Panc1 (cell line): Measurements from ENCODE around the gene SLC38A9. TPM values are rescaled to one million over a fixed set of nuclear protein-coding genes. Genes with fewer than 3 reads are reported as not detected.
A peak's percentile ranks its signal among the peaks of the same experiment; 100 is the strongest.

Source experiments
- ATAC-seq: fragments of 200-7000 bp; cut with Tn5 transposase; 2 replicates; pipeline ENCODE4 v1.9.1; 2020; ENCODE audit warnings: mild to moderate bottlenecking, moderate library complexity
- BruUV-seq: library from RNA; stranded (reverse); fragments of 400-500 nt; replicated peaks from 2 replicates; lab custom pipeline; 2021; lab: Mats Ljungman, UMichigan
- CTCF ChIA-PET: fragments of 300-600 bp; sonication (Branson Sonifier 250); formaldehyde crosslinking; loops from one replicate; lab custom pipeline; 2022; ENCODE audit warnings: antibody characterized with exemption; lab: Charles Lee
- POLR2A ChIA-PET: fragments of 300-600 bp; sonication (Branson Sonifier 250); formaldehyde crosslinking; loops from one replicate; lab custom pipeline; 2022; ENCODE audit warnings: antibody characterized with exemption; lab: Charles Lee
- DNase-seq: peaks from one replicate; pipeline ENCODE4 v3.0.0-alpha.2; 2010; ENCODE audit warnings: low read depth, low spot score
- H3K27ac ChIP-seq: 2 replicates; pipeline ENCODE4 v1.5.1; 2011; ENCODE audit warnings: mild to moderate bottlenecking, low read length, inconsistent platforms
- H3K27me3 ChIP-seq: fragments of 200-500 bp; sonication (Bioruptor generic); 2 replicates; pipeline ENCODE4 v1.6.0; 2014; ENCODE audit warnings: low read length, inconsistent platforms; ENCODE audit not compliant: control insufficient read depth, insufficient read depth
- H3K36me3 ChIP-seq: fragments of 200-500 bp; sonication (Bioruptor generic); 2 replicates; pipeline ENCODE4 v1.5.1; 2014; ENCODE audit warnings: inconsistent platforms, mild to moderate bottlenecking, low read length, moderate library complexity; ENCODE audit not compliant: control insufficient read depth, insufficient read depth
- H3K4me1 ChIP-seq: 2 replicates; pipeline ENCODE4 v1.5.1; 2011; ENCODE audit warnings: inconsistent platforms, mild to moderate bottlenecking, low read length, moderate library complexity; ENCODE audit not compliant: control insufficient read depth, insufficient read depth
- H3K4me3 ChIP-seq, 2 experiments: 2 replicates each; pipeline ENCODE4 v1.5.1; 2011 to 2012; ENCODE audit warnings: low read depth in 2 of 2, low read length in 2 of 2, mild to moderate bottlenecking in 2 of 2, inconsistent platforms in 1 of 2, moderate library complexity in 1 of 2
- H3K9me3 ChIP-seq: fragments of 200-500 bp; sonication (Bioruptor generic); 2 replicates; pipeline ENCODE4 v1.5.1; 2014; ENCODE audit warnings: low read depth, mild to moderate bottlenecking, inconsistent platforms, low read length, moderate library complexity; ENCODE audit not compliant: control insufficient read depth, insufficient read depth
- POLR2AphosphoS5 ChIP-seq: IDR thresholded peaks from 2 replicates; pipeline ENCODE4 v1.6.1; 2012; ENCODE audit warnings: mild to moderate bottlenecking, low read depth, low read length, moderate library complexity
- REST ChIP-seq, 2 experiments: IDR thresholded peaks; 2 replicates each; pipeline ENCODE4 v1.6.1; 2011 to 2012; ENCODE audit warnings: low read depth in 2 of 2, control low read depth in 1 of 2, low read length in 1 of 2, mild to moderate bottlenecking in 1 of 2, moderate library complexity in 1 of 2; ENCODE audit not compliant: insufficient read depth in 1 of 2
- SIN3A ChIP-seq: IDR thresholded peaks from 2 replicates; pipeline ENCODE4 v1.6.1; 2012; ENCODE audit warnings: low read depth, mild to moderate bottlenecking, low read length, moderate library complexity, borderline replicate concordance; ENCODE audit not compliant: insufficient read depth
- TCF7L2 ChIP-seq: IDR thresholded peaks from 2 replicates; pipeline ENCODE4 v1.6.1; 2011; ENCODE audit warnings: mild to moderate bottlenecking, low read depth, low read length, inconsistent platforms
- in situ Hi-C: cut with HindIII; loops from 2 replicates; pipeline ENCODE4 v1.10.0; 2016; ENCODE audit warnings: low sequenced_read_pairs, low pct_unique_long_range_greater_than_20kb
- intact Hi-C: fragments of 100-400 bp; cut with micrococcal nuclease; formaldehyde crosslinking; loops from one replicate; pipeline ENCODE4 v1.10.0; 2022; ENCODE audit not compliant: unreplicated experiment
- total RNA-seq: library from RNA; stranded (reverse); gene quantifications from one replicate; pipeline ENCODE4 v1.2.1, GENCODE V29; 2021; ENCODE audit not compliant: unreplicated experiment
- TF ChIP-seq, protein P1 (sequence below): fragments of 450-650 bp; IDR thresholded peaks from 2 replicates; pipeline ENCODE4 v1.5.1; 2017; ENCODE audit warnings: mild to moderate bottlenecking

Gene SLC38A9
- total RNA-seq, 1 experiment from 2014 or later = 12.8 TPM

DNA sequence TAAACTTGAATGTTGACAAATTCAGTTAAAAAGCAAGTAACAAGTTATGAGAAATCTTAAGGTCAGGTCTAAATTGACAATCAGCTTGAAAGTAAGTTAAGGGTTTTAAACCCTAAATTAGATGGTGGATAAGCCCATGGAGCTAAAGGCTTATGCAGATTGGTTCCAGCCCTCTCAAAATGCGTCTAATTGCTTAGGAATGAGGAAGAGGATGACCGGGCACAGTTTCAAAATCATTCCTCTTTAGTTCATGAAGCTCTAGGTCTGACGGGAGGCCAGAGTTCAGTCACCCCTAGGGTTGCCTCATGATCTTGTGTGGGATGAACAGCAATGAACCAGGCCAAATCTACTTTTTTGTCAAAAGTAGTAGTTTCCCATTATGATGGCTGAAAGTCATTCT lies 75.4 kb downstream of the SLC38A9 start:
- in situ Hi-C loops (no loop called here), intact Hi-C loops (no loop called here)
- no peak overlapping the region for H3K27ac ChIP-seq
- H3K4me3 ChIP-seq = no peak overlapping the region
- ChIA-PET CTCF (no interaction called here), POLR2A (no interaction called here)
- peaks cover 4% of the 10 kb centered on the region; the same call in 1 of the 2 replicates for H3K4me1 ChIP-seq
- H3K27me3 ChIP-seq = no peaks in the 10 kb centered on the region
- H3K36me3 ChIP-seq = no peaks in the 10 kb centered on the region
- ATAC-seq = no peak
- no peak for TF ChIP-seq REST (IDR thresholded peaks at IDR 0.05; ENCODE audit: insufficient read depth in 1 of 2, low read depth in 2 of 2, low read length in 1 of 2)
- no peak for TF ChIP-seq POLR2AphosphoS5
- no peak for TF ChIP-seq SIN3A
- TF ChIP-seq, protein P1, sequence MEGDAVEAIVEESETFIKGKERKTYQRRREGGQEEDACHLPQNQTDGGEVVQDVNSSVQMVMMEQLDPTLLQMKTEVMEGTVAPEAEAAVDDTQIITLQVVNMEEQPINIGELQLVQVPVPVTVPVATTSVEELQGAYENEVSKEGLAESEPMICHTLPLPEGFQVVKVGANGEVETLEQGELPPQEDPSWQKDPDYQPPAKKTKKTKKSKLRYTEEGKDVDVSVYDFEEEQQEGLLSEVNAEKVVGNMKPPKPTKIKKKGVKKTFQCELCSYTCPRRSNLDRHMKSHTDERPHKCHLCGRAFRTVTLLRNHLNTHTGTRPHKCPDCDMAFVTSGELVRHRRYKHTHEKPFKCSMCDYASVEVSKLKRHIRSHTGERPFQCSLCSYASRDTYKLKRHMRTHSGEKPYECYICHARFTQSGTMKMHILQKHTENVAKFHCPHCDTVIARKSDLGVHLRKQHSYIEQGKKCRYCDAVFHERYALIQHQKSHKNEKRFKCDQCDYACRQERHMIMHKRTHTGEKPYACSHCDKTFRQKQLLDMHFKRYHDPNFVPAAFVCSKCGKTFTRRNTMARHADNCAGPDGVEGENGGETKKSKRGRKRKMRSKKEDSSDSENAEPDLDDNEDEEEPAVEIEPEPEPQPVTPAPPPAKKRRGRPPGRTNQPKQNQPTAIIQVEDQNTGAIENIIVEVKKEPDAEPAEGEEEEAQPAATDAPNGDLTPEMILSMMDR = no peak
- no peak for TF ChIP-seq TCF7L2
- no peak for DNase-seq
- H3K9me3 ChIP-seq = no peaks in the 10 kb centered on the region
- BruUV-seq = no TSS peak

DNA sequence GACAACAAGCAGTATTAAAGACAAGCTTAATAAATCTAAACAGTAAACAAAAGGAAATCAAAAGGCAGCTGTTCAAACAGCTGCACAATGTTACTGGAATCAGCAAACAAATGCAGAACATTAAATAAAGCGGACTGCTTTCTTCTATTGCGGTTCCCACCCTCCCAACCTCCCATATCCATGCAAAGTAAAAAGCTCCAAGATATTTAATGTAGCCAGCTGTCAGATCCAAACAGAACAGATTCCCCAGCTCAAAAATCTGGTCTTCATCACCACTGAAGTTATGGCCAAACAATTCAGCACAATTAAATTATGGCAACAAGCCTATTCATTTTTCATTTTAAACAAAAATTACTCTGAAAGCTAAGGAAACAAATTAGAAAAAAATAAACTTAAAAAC lies 75.9 kb downstream of the SLC38A9 start:
- H3K27ac ChIP-seq = no peak overlapping the region
- in situ Hi-C loops (no loop called here), intact Hi-C loops (no loop called here)
- ChIA-PET POLR2A (no interaction called here), CTCF (no interaction called here)
- ATAC-seq (no peak), DNase-seq (no peak)
- no peak overlapping the region for H3K4me3 ChIP-seq
- no TSS peak for BruUV-seq
- TF ChIP-seq TCF7L2 (peak; percentile 70), SIN3A (no peak)
- H3K27me3 ChIP-seq = no peaks in the 10 kb centered on the region
- no peaks in the 10 kb centered on the region for H3K36me3 ChIP-seq
- no peaks in the 10 kb centered on the region for H3K9me3 ChIP-seq
- peaks cover 4% of the 10 kb centered on the region; the same call in 1 of the 2 replicates for H3K4me1 ChIP-seq

GRCh38 chr5:55634866-55635265 lies 77.3 kb downstream of the SLC38A9 start:
- Histone ChIP-seq H3K4me3 (no peak overlapping the region), H3K4me1 (peaks cover 4% of the 10 kb centered on the region; the same call in 1 of the 2 replicates), H3K27me3 (no peaks in the 10 kb centered on the region), H3K27ac (no peak overlapping the region), H3K36me3 (no peaks in the 10 kb centered on the region), H3K9me3 (no peaks in the 10 kb centered on the region)
- intact Hi-C loops (no loop called here), in situ Hi-C loops (no loop called here)
- no peak for DNase-seq
- TF ChIP-seq REST (IDR thresholded peaks at IDR 0.05; ENCODE audit: insufficient read depth in 1 of 2, low read depth in 2 of 2, low read length in 1 of 2) (no peak), POLR2AphosphoS5 (no peak), TCF7L2 (no peak), SIN3A (no peak)
- TF ChIP-seq, protein P1 = no peak
- ATAC-seq = no peak
- POLR2A ChIA-PET = no interaction called here
- BruUV-seq = no TSS peak
- CTCF ChIA-PET = no interaction called here
